Calu3 (cell line): ENCODE data around the gene PLA2G6. TPM values are rescaled to one million over a fixed set of nuclear protein-coding genes. Genes with fewer than 3 reads are reported as not detected.
A peak's percentile ranks its signal among the peaks of the same experiment; 100 is the strongest.
"Not testable (repeated sequence)": the region's sequence is repeated elsewhere in the genome, so short reads cannot be mapped to it uniquely, and the experiment has no call there.

Experiments used
- BruUV-seq: library from RNA; stranded (reverse); fragments of 400-500 nt; replicated peaks from 2 replicates; lab custom pipeline; 2021; lab: Mats Ljungman, UMichigan
- CTCF ChIA-PET: fragments of 300-600 bp; sonication (Branson Sonifier 250); formaldehyde crosslinking; loops from one replicate; lab custom pipeline; 2022; ENCODE audit warnings: antibody characterized with exemption; lab: Charles Lee
- DNase-seq: peaks from one replicate; pipeline ENCODE4 v3.0.0; 2022
- H3K27ac Mint-ChIP-seq: one replicate; pipeline ENCODE4 v1.8.0; 2022; ENCODE audit warnings: mixed read lengths; ENCODE audit not compliant: unreplicated experiment
- H3K27me3 Mint-ChIP-seq: one replicate; pipeline ENCODE4 v1.8.0; 2022; ENCODE audit warnings: mixed read lengths; ENCODE audit not compliant: unreplicated experiment
- H3K36me3 Mint-ChIP-seq: one replicate; pipeline ENCODE4 v1.8.0; 2022; ENCODE audit warnings: mild to moderate bottlenecking, moderate library complexity, mixed read lengths; ENCODE audit not compliant: insufficient read depth, unreplicated experiment
- H3K4me1 Mint-ChIP-seq: one replicate; pipeline ENCODE4 v1.8.0; 2022; ENCODE audit warnings: mild to moderate bottlenecking, low read depth, mixed read lengths; ENCODE audit not compliant: unreplicated experiment
- H3K4me3 Mint-ChIP-seq: one replicate; pipeline ENCODE4 v1.8.0; 2022; ENCODE audit warnings: mild to moderate bottlenecking, low read depth, moderate library complexity, mixed read lengths; ENCODE audit not compliant: unreplicated experiment
- H3K9me3 Mint-ChIP-seq: one replicate; pipeline ENCODE4 v1.8.0; 2022; ENCODE audit warnings: low read depth, mixed read lengths; ENCODE audit not compliant: unreplicated experiment
- CTCF ChIP-seq: fragments of 200-600 bp; IDR thresholded peaks from one replicate; pipeline ENCODE4 v1.8.0; 2022; ENCODE audit warnings: antibody characterized with exemption; ENCODE audit not compliant: unreplicated experiment
- intact Hi-C: fragments of 100-400 bp; cut with micrococcal nuclease; formaldehyde crosslinking; loops from one replicate; pipeline ENCODE4 v1.10.0; 2022; ENCODE audit not compliant: unreplicated experiment
- total RNA-seq: library from RNA; stranded (reverse); gene quantifications from 2 replicates; pipeline ENCODE4 v1.2.3, GENCODE V29; 2022

The PLA2G6 gene
- total RNA-seq, 1 experiment from 2014 or later = 43.5 TPM

GRCh38 chr22:38080850-38081635 is 100.6 kb downstream of the PLA2G6 start:
- BruUV-seq = no TSS peak
- no peak for TF ChIP-seq CTCF
- Mint-ChIP-seq H3K9me3 (no peaks in the 10 kb centered on the region), H3K27me3 (no peaks in the 10 kb centered on the region), H3K4me1 (peaks cover 9% of the 10 kb centered on the region), H3K27ac (no peak overlapping the region), H3K4me3 (no peak overlapping the region), H3K36me3 (peaks cover 57% of the 10 kb centered on the region)
- CTCF ChIA-PET = no interaction called here
- intact Hi-C loops = no loop called here
- no peak for DNase-seq

GRCh38 chr22:38080474-38080849 is 101.2 kb downstream of the PLA2G6 start:
- CTCF ChIA-PET = no interaction called here
- TF ChIP-seq CTCF = no peak
- Mint-ChIP-seq H3K27ac (no peak overlapping the region), H3K4me3 (no peak overlapping the region), H3K9me3 (no peaks in the 10 kb centered on the region), H3K36me3 (peaks cover 57% of the 10 kb centered on the region), H3K27me3 (no peaks in the 10 kb centered on the region), H3K4me1 (peaks cover 9% of the 10 kb centered on the region)
- no peak for DNase-seq
- intact Hi-C loops = no loop called here
- BruUV-seq = no TSS peak

- intact Hi-C loops = no loop called here
- CTCF ChIA-PET = no interaction called here
- H3K27me3 Mint-ChIP-seq = no peaks in the 10 kb centered on the region
- H3K27ac Mint-ChIP-seq = no peak overlapping the region
- peaks cover 5% of the 10 kb centered on the region for H3K4me1 Mint-ChIP-seq
- H3K9me3 Mint-ChIP-seq = no peaks in the 10 kb centered on the region
- peaks cover 55% of the 10 kb centered on the region for H3K36me3 Mint-ChIP-seq
- no peak for TF ChIP-seq CTCF
- BruUV-seq = no TSS peak
- no peak overlapping the region for H3K4me3 Mint-ChIP-seq
- no peak for DNase-seq
Observed at GRCh38 chr22:38079804-38080203, 101.8 kb downstream of the PLA2G6 start.

- H3K27me3 Mint-ChIP-seq, H3K4me1 Mint-ChIP-seq, CTCF ChIA-PET, BruUV-seq, intact Hi-C loops, H3K4me3 Mint-ChIP-seq, H3K9me3 Mint-ChIP-seq, DNase-seq: not testable (repeated sequence)
- peak overlapping the region; percentile 24 for H3K27ac Mint-ChIP-seq
- H3K36me3 Mint-ChIP-seq = peaks cover 52% of the 10 kb centered on the region
Observed at GRCh38 chr22:38079208-38079607, 102.4 kb downstream of the PLA2G6 start.
